Kidney epithelial cell (primary cell): ENCODE results near the gene SPATA24. TPM values are rescaled to one million over a fixed set of nuclear protein-coding genes. Genes with fewer than 3 reads are reported as not detected.
A peak's percentile ranks its signal among the peaks of the same experiment; 100 is the strongest.
"Not testable (repeated sequence)": the region's sequence is repeated elsewhere in the genome, so short reads cannot be mapped to it uniquely, and the experiment has no call there.

Source experiments
- DNase-seq: peaks from one replicate; pipeline ENCODE4 v3.0.0-alpha.2; 2010; ENCODE audit warnings: low read depth
- H3K27me3 ChIP-seq: 2 replicates; pipeline ENCODE4 v1.6.0; 2011; ENCODE audit warnings: low read length; ENCODE audit not compliant: control insufficient read depth, insufficient read depth
- H3K36me3 ChIP-seq: 2 replicates; pipeline ENCODE4 v1.5.1; 2011; ENCODE audit warnings: low read length; ENCODE audit not compliant: control insufficient read depth, insufficient read depth
- H3K4me3 ChIP-seq: 2 replicates; pipeline ENCODE4 v1.5.1; 2011; ENCODE audit warnings: low read depth, mild to moderate bottlenecking, control low read depth, low read length
- CTCF ChIP-seq: IDR thresholded peaks from 2 replicates; pipeline ENCODE4 v1.5.1; 2011; ENCODE audit warnings: mild to moderate bottlenecking, moderate library complexity, low read length, control low read depth, inconsistent platforms; ENCODE audit not compliant: insufficient read depth, poor library complexity, severe bottlenecking
- total RNA-seq: library from RNA; depleted of rRNA; stranded (reverse); fragments of >200 nt; gene quantifications from 2 replicates; pipeline ENCODE4 v1.2.3, GENCODE V29; 2015

Gene SPATA24
- total RNA-seq, 1 donor from 2014 or later = 7.7 TPM

DNA sequence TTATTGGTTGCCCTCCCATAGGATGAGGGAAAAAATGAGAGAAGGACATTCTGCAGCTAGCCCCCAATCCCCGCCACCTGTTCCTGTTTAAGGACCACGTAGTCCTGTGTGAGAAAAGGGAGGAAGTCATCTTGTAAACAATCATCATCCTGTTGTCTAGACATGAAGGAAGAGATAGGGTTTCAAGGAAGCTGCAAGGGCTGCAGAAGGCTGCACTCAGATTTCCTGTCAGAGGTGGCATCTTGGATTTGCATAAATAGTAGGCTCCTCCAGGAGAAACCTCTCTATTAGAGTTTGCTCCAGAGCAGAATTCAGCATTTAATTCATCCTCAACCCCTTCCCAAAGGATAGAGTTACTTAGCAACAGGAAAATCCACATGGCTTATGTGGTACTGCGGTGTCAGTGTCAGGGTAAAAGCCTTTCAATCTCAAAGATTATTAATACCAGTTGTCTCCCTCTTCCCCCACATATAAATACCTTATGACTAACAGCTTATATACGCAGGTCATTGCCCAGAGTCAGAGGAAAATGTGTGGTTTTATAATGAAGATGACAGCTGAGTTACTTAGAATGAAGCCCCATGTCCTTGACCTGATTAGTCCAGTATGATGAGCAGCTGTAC, 40.1 kb upstream of the SPATA24 start:
- Histone ChIP-seq H3K4me3 (no peak overlapping the region), H3K27me3 (no peaks in the 10 kb centered on the region), H3K36me3 (no peaks in the 10 kb centered on the region)
- DNase-seq = no peak
- no peak for TF ChIP-seq CTCF

DNA sequence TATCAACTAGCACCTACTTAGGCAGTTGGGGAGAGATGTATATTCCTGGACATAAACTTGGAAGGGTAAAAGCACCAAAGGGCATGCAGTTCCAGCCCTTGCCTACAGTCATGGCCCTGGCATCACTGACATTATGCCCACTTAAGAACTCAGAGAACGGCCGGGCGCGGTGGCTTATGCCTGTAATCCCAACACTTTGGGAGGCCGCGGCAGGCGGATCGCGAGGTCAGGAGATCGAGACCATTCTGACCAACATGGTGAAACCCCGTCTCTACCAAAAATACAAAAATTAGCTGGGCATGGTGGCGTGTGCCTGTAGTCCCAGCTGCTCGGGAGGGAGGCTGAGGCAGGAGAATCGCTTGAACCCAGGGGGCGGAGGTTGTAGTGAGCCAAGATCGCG, 36.5 kb upstream of the SPATA24 start:
- not testable (repeated sequence) for H3K36me3 ChIP-seq, H3K27me3 ChIP-seq, H3K4me3 ChIP-seq, DNase-seq

DNA sequence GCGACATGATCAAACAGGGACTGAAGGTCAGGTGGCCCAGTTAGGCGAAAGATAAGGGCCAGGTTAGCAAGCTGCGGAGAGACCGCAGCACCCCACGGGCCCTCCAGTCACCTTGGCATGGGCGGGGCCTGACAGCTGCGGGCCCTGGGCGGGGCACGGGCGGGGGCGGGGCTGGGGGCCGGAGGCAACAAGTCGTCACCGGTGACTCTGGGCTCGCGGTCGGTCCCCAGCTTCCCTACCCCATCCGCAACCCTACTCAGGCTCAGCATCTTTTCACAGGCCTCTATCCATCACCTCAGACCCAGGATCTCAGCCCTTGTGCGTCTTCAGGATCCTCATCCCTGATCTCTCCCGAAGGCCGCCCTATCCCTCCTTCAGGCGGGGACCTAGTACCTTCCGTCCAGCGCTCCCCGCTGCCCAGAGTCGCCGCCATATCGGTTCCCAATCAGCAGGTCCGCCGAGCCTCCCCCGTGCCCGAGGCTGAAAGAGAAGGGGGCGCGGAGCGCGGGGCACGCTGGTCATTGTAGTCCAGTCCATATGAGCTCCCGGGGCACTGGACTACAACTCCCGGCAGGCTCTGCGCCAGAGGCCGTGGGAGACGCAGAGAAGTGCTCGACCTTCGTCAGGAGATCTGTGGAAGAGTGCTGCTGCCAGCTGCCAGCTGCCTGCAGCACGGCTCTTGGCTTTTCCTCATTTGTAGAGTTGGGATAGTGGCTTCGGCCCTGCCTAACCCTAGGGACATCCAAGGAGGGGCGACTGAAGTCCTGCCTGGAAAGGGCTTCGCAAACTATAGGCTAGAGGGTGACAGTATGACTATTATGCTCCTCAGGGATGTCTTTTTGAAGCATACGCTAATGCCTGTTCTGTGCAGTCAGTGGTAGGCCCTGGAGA, 35.4 kb upstream of the SPATA24 start, which contains the start of gene DNAJC18:
Gene DNAJC18, minus strand, starts transcription at position 513 of the 891 bp plus-strand sequence. Its CDS starts 80 bp downstream, at position 433.
- no peak for TF ChIP-seq CTCF
- no peaks in the 10 kb centered on the region for H3K36me3 ChIP-seq
- DNase-seq = no peak
- peak within 1 kb of the TSS; percentile 68 for H3K4me3 ChIP-seq
- no peaks in the 10 kb centered on the region for H3K27me3 ChIP-seq

DNA sequence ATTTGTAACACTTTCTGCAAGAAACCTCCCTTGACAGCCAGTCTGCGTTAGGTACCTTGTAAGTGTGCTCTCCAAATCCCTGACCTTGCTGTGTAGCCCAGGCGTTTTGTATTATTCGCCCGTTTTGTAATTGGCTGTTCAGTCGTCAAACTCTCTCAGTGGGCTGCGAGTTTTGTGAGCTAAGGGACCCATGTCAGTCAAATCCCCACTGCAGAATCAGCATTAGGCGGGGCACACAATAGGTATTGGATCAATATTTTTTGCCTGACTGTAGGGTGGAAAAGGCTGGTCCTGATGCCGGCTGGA, 34.8 kb upstream of the SPATA24 start:
- DNase-seq = no peak
- TF ChIP-seq CTCF = no peak
- Histone ChIP-seq H3K36me3 (no peaks in the 10 kb centered on the region), H3K27me3 (no peaks in the 10 kb centered on the region), H3K4me3 (peak overlapping the region; percentile 68)

GRCh38 chr5:139435676-139436075, 31.8 kb upstream of the SPATA24 start:
- no peak for DNase-seq
- no peak for TF ChIP-seq CTCF
- no peaks in the 10 kb centered on the region for H3K36me3 ChIP-seq
- H3K4me3 ChIP-seq = no peak overlapping the region
- H3K27me3 ChIP-seq = no peaks in the 10 kb centered on the region

DNA sequence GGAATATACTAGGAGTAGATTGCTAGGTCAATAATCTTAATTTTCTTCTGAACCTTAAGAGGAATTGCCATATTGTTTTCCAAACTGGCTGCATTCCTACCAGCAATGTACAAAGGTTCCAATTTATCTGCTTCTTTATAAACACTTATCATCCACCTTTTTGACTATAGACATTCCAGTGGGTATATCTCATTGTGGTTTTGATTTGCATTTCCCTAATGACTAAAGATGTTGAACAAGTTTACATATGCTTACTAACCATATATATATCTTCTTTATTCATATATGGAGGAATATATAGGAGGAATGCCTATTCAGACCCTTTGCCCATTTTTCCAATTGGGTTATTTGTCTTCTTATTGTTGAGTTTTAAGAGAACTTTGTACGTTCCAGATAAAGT, 27.8 kb upstream of the SPATA24 start:
- Histone ChIP-seq H3K27me3 (no peaks in the 10 kb centered on the region), H3K36me3 (no peaks in the 10 kb centered on the region), H3K4me3 (no peak overlapping the region)
- DNase-seq = no peak
- no peak for TF ChIP-seq CTCF
